Astrocyte (in vitro differentiated cells and primary cell): ENCODE results near the gene DGUOK.

Experiments
- CTCF ChIP-seq: IDR thresholded peaks from 2 replicates; pipeline ENCODE4 v1.5.1; 2011; ENCODE audit warnings: low read depth, mild to moderate bottlenecking, inconsistent platforms, low read length, moderate library complexity; ENCODE audit not compliant: insufficient read depth
- EZH2 ChIP-seq: IDR thresholded peaks from 2 replicates; pipeline ENCODE4 v1.6.1; 2012; ENCODE audit warnings: mild to moderate bottlenecking, low read length, inconsistent platforms; ENCODE audit not compliant: insufficient read depth

DNA sequence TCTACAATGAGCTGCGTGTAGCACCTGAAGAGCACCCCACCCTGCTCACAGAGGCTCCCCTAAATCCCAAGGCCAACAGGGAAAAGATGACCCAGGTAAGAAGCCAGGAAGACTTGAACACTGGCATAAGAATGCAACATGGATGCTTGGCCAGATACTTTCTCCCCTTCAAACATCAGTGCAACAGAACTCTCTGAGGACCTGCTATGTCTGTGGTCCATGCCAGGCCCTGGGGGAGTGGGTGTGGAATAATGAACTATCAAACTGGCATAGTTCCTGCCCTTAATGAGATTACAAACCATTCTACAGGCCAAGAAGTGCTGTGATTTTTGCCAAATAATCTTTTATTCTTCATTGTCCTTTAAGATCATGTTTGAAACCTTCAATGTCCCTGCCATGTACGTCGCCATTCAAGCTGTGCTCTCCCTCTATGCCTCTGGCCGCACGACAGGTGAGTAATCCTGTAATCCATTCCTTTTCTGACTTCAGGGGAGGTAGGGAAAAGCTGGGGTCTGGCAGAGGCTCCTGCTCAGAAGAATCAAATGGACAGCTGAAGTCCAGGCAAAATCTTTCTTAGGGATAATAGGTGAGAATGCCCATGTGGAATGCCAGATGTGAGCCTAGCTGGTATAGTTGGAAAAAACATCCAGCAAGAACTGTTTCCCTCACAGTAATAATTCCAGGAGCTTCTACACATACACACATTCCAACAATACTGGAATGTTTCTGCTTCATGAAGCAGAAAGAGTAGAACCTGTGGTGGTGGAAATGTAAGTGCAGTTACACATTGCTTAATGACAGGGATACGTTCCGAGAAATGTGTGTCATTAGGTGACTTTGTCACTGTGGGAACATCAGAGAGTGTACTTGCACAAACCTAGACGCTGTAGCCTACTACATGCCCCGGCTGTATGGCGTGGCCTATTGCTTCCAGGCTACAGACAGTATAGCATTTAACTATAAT, 17.7 kb upstream of the DGUOK start:
- TF ChIP-seq CTCF (no peak), EZH2 (no peak)
